ENCODE data around the gene WARS2.

Gene WARS2

DNA sequence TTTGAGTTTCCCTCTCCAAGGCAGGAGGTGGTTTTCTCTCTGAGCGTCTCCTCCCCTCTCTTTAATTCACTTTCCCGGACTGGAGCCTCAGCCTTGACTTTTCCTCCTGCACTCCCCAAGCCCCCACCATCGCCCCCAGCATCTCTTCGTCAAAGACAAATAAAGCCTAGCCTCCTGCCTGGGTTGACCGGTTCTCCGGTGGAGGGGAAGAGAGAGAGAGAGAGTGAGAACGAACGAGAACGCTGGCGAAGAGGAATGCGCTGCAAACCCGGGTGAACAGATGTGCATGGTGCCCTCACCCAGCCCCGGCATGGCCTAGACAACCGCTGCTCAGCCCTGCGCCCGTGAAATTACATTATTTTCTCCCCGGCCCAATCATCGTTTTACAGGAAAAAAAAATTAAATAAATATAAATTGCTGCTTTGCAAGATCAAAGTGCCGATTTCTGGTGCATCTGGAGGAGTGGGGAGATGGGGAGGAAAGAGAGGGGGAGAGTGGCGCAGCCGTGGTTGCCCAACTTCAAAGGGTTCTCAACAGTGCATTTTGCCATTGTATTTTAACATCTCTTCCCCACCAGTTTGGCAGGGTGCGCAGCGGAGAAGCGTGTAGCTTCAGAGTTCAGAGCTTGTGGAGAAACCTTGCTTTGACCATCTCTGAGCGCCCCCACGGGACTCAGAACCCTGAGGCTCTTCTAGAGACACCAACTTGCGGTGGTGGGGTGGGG, 140.9 kb downstream of the WARS2 start:
- DNase-seq (ENCODE audit: low read depth) = no peak

DNA sequence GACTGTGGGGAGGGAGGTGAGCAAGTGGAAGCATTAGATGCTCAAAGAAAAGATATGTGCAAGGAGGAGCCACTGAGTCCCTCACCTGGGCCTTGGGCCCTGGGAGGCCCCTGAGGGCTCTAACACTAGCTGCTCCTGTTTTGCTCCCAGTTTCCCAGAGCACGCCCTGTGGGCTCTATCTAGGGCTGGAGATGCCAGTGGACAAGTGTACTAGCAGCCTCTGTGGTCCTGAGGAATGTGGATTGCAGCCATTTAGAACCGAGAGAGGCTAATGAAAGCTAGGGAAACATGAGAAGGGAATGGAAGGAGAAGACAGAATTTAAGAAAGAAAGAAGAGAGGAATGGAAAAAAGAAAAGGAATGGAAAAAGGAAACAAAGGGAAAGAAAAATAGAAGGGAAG, 142.3 kb downstream of the WARS2 start:
- no peak for DNase-seq (ENCODE audit: low read depth)

DNA sequence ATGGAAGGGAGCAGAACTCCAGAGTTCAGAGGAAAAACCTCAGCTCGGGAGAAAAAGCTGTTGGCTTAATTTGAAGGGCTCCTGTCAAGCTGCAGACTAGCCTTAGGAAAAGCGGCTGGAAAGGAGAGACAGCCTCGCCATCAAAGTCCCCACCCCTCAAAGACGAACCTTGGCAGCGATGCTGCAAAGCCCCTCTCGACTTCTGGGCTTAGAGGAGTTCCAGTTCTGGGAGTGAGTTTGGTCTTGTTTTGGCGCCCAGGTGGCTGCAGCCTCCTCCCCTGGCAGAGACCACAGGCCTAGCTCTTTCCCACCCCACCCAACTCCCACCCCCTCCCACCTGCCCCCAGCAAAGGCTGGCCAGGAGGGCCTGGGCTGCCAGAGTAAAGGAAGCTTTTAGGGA, 143.2 kb downstream of the WARS2 start:
- DNase-seq (ENCODE audit: low read depth) = no peak

DNA sequence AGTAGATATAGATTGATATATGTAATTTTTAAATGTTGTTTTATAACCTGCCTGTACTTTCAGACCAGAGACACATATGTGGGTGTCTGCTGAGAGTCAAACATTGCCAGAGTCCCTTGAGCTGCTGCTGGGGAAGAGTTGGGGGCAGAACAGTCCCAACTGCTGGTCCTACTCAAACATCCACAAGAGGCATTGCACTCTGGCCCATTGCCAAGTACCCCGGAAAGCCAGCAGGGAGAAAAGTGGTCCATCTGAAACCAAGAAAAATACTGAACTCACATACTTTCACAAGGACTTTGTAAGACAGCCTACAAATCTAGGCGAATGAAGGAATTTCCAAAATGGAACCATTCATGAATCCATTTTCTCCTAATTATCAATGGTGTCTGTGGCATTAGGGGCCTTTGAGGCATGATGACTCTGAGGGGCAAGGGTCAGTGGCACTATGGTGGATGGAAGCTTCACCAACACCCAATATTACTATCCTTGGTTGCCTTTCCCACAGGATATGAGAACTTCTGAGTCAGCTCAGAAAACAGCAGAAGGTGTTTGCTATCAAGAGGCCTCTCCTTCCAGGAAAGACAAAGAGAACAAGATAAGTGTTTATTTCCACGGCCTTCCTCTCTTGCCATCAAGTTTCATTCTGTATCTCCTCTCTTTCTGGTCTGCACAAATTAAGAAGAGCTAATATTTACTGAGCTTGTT, 145.0 kb downstream of the WARS2 start:
- no peak for DNase-seq (ENCODE audit: low read depth)

DNA sequence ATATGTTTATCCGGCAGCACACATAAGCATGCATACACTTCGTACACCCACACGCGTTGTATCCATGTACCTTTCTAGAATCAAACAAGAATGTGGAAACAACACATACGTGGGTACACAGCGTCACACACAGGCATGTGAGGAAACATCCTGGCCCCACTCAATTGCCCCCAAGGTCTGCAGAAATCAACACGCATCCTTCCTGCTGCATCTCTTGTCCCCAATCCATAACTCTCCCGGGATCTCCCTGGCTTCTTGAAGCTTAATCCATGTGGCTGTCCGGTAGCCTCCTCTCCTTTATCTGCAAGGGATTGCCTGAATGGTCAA, 146.8 kb downstream of the WARS2 start:
- DNase-seq (ENCODE audit: low read depth) = no peak

DNA sequence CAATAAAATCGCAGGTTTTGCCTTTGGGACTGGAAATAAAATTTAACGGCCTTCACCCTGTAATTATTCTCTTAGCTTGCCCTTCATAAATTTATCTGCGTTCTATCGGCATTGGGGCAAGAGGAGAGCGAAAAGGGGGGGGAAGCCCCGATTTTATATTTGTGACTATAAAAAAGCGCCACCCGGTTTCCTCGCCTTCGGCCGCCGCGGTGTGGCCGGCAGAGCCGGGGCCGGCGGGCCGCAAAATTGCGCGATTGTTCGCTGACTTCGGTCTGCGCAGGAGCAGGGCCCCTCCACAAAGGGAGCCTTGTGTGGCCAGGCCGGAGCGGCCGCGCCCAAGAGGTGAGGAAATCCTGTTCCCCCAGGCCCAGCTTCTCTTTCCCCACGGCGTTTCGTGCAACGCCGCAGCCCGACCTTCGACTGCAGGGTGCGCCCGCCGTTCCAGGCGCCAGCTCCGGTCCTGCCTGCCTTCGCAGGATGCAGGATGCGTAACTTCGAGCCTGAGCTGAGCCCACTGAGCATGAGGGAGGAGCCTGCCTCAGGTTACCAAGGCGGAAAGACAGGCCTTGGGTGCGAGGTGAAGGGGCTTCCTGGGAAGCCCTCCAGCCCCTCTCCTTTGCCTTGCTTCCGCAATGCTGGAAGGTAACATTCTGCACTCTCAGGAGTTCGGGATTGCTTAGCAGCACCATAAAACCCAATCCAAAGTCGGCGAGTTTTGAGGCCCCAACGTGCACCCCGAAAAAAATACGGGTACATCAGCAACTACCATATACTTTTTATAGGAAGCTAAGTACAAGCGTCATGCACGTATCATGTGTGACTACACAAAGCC, 147.4 kb downstream of the WARS2 start:
- DNase-seq (ENCODE audit: low read depth) = no peak

DNA sequence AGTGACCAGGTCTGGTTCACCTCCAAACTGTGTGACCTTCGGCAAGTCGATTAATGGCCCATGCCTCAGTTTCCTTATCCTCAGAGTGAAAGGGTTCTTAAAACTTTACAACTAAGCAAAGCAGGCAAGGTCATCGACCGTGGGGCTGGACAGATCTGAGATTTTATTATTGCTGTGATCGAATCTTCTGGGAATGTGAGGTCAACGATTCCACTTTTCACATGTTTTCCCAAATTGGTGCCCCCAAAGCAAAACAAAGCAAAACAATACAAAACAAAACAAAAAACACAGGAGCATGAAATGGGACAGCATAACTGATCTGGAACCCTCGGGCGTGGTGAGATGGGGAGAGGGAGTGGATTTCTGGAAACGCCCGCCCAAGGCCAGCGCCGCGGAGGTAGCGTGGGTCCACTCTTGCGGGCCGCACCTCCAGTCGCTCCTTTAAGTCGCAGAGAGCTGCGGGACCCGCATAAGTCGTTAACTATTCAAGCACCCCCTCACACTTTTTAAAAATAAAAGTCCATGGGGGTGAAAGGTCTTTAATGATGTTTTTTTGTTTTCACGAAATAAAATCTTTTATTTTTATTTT, 148.1 kb downstream of the WARS2 start:
- DNase-seq (ENCODE audit: low read depth) = no peak

DNA sequence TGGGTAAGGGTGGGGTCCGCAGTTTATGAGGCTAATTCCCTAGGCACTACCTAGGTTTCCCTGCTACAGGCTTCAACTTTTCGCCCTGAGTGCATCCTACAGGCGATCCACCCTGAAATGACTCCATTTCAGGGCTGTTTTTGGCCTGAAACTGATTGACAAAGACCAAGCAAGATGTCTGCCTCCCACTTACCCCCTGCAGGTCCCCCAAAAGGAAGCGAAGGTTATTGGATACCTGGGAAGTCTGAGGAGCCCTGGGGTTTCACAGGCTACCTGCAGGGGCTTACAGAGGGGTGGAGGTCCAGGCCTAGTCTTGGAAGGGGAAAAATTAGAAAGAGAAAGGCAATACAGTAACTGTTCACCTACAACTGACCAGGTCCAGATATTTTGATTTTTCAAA, 149.0 kb downstream of the WARS2 start:
- no peak for DNase-seq (ENCODE audit: low read depth)

DNA sequence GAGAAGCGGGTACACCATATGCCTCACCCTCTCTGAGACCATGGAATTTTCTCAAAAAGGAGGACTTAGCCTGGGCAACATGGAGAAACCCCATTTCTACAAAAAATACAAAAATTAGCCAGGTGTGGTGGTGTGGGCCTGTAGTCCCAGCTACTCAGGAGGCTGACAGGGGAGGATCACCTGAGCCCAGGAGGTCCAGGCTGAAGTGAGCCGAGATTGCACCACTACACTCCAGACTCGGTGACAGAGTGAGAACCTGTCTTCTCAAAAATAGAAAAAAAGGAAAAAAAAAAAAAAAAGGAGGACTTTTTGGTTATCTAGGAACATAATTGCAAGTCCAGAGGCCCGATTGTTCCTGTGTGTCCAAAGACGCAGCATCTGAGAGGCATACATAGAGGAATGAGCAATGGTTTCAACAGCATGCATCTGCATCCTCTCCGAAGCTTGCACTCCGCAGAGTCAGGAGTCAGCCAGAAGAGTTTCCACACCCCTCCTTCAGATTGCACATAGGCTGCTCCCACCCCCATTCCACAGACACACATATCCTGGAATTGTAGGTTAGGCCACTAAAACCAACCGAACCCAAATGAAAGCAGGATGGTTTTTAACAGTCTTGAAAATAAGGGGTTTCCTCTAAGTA, 149.8 kb downstream of the WARS2 start:
- no peak for DNase-seq (ENCODE audit: low read depth)

DNA sequence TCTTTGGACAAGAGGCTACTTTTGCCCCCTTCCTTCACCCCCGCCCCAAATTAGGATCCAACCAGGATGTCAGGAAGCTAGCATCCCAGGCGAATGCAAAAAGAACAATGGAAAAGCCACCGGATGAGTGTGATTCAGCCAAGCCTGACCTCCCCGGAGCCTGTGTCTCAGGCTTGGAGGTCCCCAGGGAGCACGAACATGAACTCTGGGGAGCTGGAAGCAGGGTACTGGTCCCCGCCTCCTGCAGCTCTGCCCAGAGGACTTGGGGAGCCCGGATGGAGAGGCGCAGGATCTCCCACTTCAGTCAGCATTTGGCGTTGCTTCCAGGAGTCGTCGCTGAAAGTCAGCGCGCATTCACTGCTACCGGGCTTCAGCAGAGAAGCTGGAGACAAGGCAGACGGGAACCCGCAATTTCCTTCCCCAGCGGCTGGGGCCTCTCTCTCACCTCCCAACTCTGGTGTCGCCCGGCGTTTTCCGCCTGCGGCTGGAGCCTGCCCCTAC, 150.5 kb downstream of the WARS2 start:
- DNase-seq (ENCODE audit: low read depth) = no peak

DNA sequence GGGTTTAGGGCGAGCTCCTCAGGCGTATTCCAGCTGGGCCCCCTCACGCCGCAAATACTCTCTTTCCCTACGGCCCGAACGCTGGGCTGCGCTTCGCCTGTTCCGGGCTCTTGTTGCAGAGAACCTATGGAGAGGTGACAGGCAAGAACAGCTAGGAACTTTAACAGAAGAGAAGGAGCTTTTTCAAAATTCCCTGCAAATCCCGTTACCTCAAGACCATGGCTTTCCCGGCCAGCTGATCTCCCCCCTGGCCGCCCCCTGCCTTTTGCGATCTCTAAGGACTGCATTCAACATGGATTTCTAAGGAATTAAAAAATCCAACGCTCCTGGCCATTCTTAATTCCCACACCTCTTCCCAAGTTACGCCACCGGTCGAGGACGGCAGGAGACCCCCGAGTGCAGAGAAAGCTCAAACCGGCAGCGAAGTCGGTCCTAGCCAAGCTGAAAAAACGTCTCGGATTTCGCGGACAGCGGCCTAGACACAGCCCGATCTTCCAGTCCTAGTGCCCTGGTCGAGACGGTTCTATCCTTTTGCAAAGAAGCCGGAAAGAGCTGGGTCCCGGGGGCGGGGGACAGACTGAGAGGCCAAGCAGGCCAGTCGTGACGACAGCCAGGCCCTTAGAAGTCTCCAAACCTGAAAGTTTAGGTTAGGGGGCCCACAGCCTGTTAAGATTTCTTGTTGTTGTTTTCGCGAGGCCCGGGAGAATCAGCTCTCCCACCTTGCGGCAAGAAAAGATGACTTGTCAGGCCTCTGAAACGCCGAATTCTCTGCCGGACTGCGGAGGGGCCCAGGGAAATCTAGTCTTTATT, 151.2 kb downstream of the WARS2 start:
- DNase-seq (ENCODE audit: low read depth) = no peak

DNA sequence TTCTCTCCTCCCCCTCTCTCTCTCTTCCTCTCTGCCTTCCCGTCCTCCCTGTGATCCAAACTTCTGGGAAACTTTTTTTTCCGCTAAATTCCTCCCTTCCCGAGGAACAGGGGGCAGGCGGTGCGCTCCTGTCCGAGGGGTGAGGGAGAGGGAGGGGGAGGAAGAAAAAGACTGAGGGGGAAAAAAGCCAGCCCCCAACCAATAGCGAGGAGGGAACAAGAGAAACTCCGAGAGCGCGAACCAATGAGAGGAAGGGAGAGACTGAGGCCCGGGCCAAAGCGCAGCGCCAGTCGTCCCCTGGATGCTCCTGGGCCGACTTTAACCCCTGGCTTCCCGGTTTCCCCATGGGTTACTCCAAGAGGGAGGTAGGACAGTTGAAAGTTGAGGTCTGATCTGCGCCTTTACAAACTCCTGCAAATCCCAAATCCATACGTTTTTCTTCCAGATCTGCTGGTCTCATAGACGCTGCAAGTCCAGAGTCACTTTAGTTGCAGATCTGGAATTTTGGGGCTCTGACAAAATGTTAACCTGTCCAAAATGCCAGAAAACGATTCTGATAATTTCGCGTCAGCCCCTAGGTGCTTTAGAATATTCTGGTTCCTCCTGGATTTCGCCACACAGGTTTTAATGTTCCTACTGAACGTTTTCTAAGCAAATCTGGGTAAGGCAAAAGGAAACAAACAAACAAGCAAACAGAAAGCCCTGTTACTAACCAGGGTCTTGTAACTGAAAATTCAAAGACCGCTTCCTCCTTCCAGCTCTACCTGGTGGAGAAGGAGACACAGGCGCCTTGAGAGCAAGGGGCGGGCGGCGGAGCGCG, 152.1 kb downstream of the WARS2 start, which contains the start of gene TBX15:
Gene TBX15 (minus strand): TSS at position 158 of the 820 bp plus-strand sequence. CDS start 548 bp downstream, outside the sequence.
- no peak for DNase-seq (ENCODE audit: low read depth)

DNA sequence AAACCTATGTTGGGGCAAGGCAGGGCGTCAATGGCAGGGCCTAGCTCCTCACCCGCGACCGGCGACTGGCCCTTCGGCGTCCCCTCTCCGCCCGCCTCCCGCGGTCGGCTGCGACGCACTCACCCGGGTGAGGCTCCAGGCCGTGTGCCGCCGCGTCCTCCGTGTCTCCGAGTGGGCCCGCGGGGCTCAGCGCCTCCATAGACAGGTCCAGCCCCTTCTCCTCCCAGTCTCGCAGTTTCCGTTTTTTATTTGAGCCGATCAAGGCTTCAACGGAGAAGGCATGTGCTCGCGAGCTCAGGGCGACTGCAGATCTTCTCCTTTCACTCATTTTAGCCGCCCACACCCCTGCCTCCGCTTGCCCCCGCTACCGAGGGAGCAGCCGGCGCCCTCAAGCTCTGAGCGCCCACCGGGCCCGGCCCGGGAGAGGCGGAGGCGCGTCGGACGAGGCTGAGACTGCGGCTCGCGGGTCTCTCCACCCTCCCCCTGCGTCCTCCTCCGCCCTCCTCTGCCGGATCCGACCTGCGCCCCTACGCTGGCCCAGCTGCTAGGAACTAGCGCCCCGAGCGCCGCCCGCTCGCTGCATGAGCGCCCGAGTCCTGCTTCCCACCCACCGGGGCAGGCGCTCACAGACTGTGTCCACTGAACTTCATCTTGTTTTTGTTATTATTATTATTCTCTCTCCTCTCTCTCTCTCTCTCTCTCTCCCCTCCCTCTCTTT, 152.8 kb downstream of the WARS2 start:
- DNase-seq (ENCODE audit: low read depth) = no peak

DNA sequence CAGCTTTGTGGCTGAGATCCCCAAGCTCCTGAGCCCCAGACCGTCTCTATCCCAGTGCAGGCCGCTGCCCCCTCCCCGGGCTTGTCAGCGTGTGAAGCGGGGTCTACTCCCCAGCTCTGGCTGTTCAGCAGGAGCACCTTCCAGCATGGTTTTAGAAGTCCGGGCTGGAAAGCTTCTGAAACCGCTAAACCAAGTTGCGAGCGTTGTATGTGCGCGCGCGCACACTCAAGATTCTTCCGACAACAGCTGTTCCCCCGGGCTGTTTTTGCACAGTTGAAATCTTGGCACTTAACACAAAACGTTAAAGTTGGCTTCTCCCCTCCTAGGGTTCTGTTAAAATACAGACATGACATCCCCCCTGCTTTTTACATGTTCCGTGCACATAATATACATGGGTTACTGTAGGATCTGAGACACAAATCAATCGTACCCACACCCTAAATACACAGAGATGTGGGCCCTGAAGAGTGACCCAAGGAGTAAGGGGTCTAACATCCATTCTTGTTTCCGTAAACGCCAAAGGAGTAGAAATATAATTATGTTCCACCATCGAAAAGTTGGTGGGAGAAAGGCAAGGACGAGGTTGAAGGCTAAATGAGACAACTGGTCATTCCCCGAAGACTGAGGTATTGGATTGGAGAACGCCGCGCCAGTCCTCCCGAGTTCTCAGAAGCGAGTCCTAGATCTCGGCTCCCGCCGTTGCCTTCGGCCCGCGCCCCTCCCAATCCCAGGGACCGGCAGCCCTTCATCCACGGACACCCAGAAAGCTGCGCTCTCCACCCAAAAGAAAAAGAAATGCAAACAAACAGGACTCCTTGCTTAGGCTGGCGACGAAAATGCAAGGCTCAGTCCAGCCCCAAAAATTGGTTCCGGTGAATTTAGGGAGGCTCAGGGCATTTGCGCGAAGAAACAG, 153.6 kb downstream of the WARS2 start:
- no peak for DNase-seq (ENCODE audit: low read depth)

DNA sequence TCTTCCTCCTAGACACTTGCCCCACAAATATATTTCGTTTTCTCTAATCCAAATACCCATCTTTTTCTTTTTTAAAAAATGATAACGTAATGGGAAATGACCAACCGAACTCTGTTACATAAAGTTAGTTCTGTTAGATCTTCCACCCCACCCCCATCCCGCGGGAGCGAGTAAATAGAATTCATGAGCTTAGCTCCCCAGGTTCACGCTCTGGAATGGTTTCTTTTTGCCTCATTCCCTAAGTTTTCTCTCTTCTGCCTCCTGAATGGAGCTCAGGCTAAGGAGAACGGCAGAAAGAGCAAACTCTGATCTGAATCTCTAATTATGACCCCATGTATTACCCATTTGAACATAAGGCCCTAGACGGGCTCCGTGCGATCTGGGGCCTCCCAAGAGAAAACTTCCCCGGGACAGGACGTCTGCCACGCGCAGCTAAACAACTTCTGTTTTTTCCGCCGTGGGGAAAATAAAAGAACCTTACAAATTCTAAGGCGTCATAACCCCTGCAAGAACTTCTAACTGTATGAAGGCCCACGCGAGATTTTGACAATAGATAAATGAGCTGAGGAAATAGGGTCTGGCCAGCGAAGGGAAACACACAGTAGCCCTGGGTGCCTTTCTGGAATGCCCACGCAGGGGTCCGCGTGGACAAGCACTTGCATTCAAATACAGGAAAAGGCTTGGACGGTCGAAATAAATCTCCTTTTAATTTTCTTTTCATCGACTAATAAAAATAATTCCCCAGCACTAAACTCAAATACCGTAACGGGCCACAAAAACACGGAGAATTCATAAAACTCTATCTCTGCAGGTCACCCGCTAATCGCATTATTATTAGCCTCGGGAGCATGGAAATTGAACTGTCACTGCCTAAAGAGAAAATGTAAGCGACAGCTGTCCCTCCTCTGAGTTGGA, 154.6 kb downstream of the WARS2 start:
- no peak for DNase-seq (ENCODE audit: low read depth)

DNA sequence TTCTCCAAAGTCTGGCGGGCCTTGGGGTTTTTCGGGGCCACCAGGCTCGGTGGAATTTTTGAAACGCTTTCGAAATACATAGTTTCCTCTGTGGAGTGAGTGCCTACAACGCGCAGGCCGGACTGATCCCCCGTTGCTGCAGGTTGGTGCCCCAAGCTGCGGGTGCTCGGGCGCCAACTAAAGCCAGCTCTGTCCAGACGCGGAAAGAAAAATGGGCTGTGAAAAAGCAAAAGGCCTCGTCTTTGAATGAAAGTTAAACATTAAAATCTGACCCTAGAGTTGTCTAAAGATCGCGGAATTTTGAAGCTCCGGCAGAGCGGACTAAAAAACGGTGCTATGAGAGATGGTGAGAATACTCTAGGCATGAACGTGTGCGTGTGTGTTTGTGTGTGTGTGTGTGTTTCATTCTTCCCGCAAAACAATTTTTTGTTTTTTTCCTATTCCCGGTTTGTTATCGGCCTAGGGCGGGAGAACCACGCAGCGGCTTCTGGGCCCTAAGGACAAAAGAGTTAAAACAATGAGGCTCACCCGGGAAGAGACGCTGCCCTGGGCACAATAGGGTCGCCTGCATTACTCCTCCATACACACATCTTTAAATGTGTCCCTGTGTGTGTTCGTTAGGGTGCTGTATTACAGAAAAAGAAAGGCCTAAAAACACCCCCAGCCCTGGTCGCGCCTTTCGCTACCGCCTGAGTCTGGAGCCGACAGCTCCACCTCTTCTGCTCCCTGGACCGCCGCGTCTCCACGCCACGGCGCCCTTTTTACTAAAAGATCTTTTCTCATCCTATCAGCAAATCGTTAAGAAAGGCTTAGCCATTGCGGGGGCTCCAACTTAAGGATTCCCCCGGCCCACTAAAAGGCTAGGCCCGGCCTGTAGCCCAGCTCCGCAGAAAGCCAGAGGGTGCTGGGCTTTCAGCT, 155.5 kb downstream of the WARS2 start:
- no peak for DNase-seq (ENCODE audit: low read depth)

Measured in activated T-cell treated with anti-CD3 and anti-CD28 coated beads for 24 hours (primary cell).